ENCODE results near the gene ACY1. TPM values are rescaled to one million over a fixed set of nuclear protein-coding genes. Genes with fewer than 3 reads are reported as not detected.
A peak's percentile ranks its signal among the peaks of the same experiment; 100 is the strongest.

ACY1 gene
- total RNA-seq, 1 donor from 2014 or later, result 13.2 TPM

DNA sequence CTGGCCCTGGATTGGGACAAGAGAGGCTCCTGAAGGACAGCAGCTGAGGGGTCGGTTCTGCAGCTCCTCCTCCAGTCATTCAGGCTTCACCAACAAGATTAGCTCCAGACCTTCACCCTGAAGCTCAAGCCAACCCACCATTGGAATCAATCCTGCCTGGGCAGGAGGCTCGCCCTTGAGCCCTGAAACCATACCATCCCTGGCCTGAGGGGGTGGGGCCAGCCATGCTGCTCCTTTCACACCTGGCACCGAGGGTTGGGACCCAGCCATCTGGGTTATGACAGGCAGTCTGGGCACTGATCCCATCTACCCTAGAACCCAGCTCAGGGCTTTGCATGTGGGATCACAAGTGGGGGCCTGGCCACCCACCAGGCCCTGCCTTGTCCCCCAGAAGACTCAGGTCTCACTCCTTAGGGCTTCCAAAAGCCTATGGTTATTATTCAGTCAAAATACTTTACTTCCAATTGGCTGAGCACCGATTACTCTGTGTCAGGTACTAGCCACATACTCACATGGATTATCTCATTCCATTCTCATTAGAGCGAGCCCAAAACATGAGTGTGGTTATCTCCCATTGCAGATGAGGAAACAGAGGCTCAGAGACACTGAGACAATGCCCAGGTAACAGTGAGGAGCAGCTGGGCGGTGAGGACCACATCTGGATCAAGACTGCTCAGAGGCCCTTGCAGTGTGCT is 12.6 kb upstream of the ACY1 start:
- Mint-ChIP-seq H3K27ac (ENCODE audit: unreplicated experiment) (peak overlapping the region; percentile 23), H3K4me3 (ENCODE audit: unreplicated experiment) (no peak overlapping the region), H3K36me3 (ENCODE audit: unreplicated experiment) (peaks cover 5% of the 10 kb centered on the region), H3K27me3 (ENCODE audit: unreplicated experiment) (peaks cover 23% of the 10 kb centered on the region), H3K4me1 (ENCODE audit: low read depth, unreplicated experiment) (peaks cover 28% of the 10 kb centered on the region), H3K9me3 (ENCODE audit: unreplicated experiment) (peaks cover 26% of the 10 kb centered on the region)
- no peak for DNase-seq
- TF ChIP-seq, protein P1, sequence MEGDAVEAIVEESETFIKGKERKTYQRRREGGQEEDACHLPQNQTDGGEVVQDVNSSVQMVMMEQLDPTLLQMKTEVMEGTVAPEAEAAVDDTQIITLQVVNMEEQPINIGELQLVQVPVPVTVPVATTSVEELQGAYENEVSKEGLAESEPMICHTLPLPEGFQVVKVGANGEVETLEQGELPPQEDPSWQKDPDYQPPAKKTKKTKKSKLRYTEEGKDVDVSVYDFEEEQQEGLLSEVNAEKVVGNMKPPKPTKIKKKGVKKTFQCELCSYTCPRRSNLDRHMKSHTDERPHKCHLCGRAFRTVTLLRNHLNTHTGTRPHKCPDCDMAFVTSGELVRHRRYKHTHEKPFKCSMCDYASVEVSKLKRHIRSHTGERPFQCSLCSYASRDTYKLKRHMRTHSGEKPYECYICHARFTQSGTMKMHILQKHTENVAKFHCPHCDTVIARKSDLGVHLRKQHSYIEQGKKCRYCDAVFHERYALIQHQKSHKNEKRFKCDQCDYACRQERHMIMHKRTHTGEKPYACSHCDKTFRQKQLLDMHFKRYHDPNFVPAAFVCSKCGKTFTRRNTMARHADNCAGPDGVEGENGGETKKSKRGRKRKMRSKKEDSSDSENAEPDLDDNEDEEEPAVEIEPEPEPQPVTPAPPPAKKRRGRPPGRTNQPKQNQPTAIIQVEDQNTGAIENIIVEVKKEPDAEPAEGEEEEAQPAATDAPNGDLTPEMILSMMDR (IDR thresholded peaks at IDR 0.05; ENCODE audit: partially characterized antibody, unreplicated experiment), result no peak

DNA sequence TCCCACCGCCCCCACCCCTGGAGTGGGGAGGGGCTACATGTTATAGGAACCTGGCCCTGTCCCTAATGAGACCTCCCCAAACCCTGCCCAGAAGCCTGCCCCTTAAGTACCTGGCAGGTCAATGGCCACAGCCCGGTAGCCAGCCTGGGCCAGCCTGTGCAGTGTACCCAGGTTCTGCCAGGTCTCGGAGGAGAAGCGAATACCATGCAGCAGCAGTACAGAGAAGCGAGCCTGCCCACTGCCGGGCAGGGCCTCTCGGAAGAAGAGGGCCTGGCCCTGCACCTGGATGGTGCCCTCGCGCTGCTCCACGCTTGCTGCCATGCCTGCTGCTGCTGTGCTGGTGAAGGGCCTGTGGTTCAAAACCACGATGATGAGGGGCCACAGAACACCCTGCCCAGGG is 12.0 kb upstream of the ACY1 start:
- Mint-ChIP-seq H3K36me3 (ENCODE audit: unreplicated experiment) (peaks cover 5% of the 10 kb centered on the region), H3K27ac (ENCODE audit: unreplicated experiment) (peak overlapping the region; percentile 23), H3K9me3 (ENCODE audit: unreplicated experiment) (peaks cover 26% of the 10 kb centered on the region), H3K4me3 (ENCODE audit: unreplicated experiment) (no peak overlapping the region), H3K4me1 (ENCODE audit: low read depth, unreplicated experiment) (peaks cover 29% of the 10 kb centered on the region), H3K27me3 (ENCODE audit: unreplicated experiment) (peaks cover 19% of the 10 kb centered on the region)
- DNase-seq, result no peak
- TF ChIP-seq, protein P1 (IDR thresholded peaks at IDR 0.05; ENCODE audit: partially characterized antibody, unreplicated experiment), result no peak

DNA sequence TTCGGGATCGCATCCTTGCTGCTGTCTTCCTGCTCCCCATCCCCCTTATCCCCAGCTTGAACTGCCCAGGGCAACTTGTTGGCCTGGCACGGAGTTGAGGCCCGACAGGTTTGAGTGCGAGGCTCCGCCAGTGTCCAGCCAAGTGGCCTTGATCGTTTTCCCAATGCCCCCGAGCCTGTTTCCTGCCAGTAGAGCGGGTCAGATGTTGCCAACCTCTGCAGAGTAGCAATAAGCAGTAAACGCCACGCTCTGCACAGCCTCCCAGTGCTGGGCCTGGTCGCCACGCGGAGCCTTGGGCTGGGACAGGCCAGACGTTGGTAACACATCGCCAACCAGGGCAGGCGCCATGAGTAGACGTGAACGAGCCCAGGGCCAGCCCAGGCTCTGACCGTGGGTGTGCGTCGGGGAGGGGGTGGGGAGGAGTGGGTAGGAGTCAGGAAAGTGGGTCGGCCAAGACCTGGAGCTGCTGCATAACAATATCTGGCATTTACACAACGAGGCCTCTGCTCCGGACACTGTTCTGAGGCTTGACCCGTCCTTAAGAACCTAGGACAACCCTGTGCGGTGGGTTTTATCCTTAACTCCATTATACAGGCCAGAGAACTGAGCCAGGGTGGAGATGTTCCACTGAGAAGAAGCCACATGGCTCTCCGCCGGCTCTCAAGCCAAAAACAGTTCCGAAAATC is 8.9 kb upstream of the ACY1 start:
- Mint-ChIP-seq H3K9me3 (ENCODE audit: unreplicated experiment) (peaks cover 11% of the 10 kb centered on the region), H3K27me3 (ENCODE audit: unreplicated experiment) (peaks cover 12% of the 10 kb centered on the region), H3K4me1 (ENCODE audit: low read depth, unreplicated experiment) (peaks cover 20% of the 10 kb centered on the region), H3K27ac (ENCODE audit: unreplicated experiment) (no peak overlapping the region), H3K36me3 (ENCODE audit: unreplicated experiment) (no peaks in the 10 kb centered on the region), H3K4me3 (ENCODE audit: unreplicated experiment) (peak overlapping the region; percentile 91)
- TF ChIP-seq, protein P1 (IDR thresholded peaks at IDR 0.05; ENCODE audit: partially characterized antibody, unreplicated experiment), result peak; percentile 69
- DNase-seq, result no peak

DNA sequence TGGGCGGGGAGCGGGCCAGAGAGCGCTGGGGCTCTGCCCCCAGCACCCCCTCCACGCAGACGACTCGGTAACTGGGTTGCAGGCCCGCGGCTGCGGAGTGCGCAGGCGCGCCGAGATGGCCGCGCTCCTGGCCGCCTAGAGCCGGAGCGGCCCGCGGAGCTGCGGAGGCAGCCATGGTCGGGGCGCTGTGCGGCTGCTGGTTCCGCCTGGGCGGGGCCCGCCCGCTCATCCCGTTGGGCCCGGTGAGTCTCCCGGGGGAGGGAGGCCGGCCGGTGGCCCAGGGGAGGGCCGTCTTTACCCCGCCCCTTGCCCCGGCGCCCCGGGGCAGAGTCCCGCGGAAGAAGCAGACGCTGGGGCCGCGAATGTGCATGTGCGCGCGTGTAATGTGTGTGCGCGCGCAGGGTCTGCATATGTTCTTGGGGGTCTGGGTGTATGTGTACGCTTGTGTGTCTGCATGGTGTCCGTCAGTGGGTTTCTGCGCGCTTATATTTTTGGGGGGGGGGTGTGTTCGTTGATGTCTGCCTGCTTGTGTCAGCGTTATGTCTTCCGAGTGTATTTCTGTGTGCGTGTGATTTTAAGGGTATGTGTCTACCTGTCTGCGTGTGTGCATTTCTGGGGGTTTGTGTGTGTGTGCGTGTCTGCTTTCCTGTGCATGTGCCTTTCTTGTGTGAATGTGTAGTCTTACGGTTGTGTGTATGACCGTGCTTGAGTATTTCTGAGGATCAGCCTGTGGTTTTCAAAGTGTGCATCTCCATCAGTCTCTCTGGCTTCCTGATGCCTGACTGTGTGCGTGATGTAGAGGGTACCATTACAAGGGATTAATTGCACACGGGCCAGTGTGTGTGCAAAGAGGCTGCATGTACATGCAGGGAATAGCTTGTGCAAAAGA is 8.1 kb upstream of the ACY1 start, which contains the start of gene ABHD14A:
TSS of gene ABHD14A (plus strand) at position 102 of the 889 bp plus-strand sequence. CDS start at position 174, 72 bp downstream.
- H3K4me3 Mint-ChIP-seq (ENCODE audit: unreplicated experiment), result peak within 1 kb of the TSS; percentile 91
- TF ChIP-seq, protein P1 (IDR thresholded peaks at IDR 0.05; ENCODE audit: partially characterized antibody, unreplicated experiment), result no peak
- H3K27me3 Mint-ChIP-seq (ENCODE audit: unreplicated experiment), result peaks cover 12% of the 10 kb centered on the region
- H3K36me3 Mint-ChIP-seq (ENCODE audit: unreplicated experiment), result no peaks in the 10 kb centered on the region
- peaks cover 17% of the 10 kb centered on the region for H3K4me1 Mint-ChIP-seq (ENCODE audit: low read depth, unreplicated experiment)
- peaks cover 10% of the 10 kb centered on the region for H3K9me3 Mint-ChIP-seq (ENCODE audit: unreplicated experiment)
- H3K27ac Mint-ChIP-seq (ENCODE audit: unreplicated experiment), result peak within 1 kb of the TSS; percentile 87
- DNase-seq, result peak; percentile 65

Data from glutamatergic neuron (in vitro differentiated cells).